ENCODE results near the gene GALNTL6. TPM values are rescaled to one million over a fixed set of nuclear protein-coding genes. Genes with fewer than 3 reads are reported as not detected.
"Not testable (repeated sequence)": the region's sequence is repeated elsewhere in the genome, so short reads cannot be mapped to it uniquely, and the experiment has no call there.

The GALNTL6 gene
- total and polyA plus RNA-seq, 2 donors (not counting 1 experiment from before 2014, with no cell fraction given): 0.99 to 1.1 TPM

DNA sequence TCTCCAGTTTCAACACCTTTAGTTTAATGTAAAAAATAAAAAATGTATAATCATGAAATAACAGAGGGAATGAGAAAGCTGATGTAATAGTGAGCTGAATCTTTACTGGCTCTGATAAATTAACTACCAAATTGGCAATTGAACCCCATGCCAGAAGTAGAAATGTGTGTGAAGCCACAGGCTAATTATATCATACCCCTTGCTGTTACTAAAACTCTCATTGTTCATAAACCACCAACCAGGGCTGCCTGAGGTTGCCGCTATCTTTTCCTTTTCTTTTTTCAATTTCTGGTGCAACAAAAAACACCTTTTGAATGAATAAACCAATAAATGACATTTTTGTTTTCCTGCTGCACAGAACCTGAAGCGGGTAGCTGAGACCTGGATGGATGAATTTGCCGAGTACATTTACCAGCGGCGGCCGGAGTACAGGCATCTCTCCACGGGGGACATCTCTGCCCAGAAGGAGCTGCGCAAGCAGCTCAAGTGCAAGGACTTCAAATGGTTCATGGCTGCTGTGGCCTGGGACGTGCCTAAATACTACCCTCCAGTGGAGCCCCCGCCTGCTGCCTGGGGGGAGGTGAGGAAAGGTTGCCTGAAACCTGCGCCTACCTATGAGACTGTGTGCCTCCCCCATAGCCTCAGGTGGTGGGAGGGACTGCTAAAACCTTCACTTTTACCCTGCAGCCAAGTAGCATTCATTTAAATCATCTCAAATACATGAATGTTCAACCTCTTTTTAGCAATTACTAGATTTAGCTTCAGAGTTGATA is 1138.7 kb downstream of the GALNTL6 start:
- Histone ChIP-seq H3K4me2 (replicated peaks; ENCODE audit: low read depth, low read length, poor library complexity, severe bottlenecking) (no peak overlapping the region), H3K36me3 (replicated peaks in 1 of 2; ENCODE audit: control extremely low read depth in 1 of 2, control insufficient read depth in 1 of 2, extremely low read depth in 1 of 2, insufficient read depth in 2 of 2, low read length in 1 of 2) (no peaks in the 10 kb centered on the region), H4K20me1 (ENCODE audit: control insufficient read depth, insufficient read depth, low read length, poor library complexity, severe bottlenecking) (no peaks in the 10 kb centered on the region), H2AFZ (ENCODE audit: insufficient read depth, low read depth, low read length, poor library complexity, severe bottlenecking) (no peak overlapping the region), H3K79me2 (ENCODE audit: control insufficient read depth, insufficient read depth, low read length) (no peaks in the 10 kb centered on the region), H3K9me3 (ENCODE audit: control extremely low read depth in 1 of 3, control insufficient read depth in 2 of 3, insufficient read depth in 1 of 3, low read length in 2 of 3) (no peaks in the 10 kb centered on the region), H3K4me3 (ENCODE audit: control extremely low read depth in 1 of 5, extremely low read depth in 1 of 5, insufficient read depth in 1 of 5, low read depth in 2 of 5, low read length in 4 of 5) (no peak overlapping the region), H3K9ac (ENCODE audit: low read length) (no peak overlapping the region), H3K27ac (ENCODE audit: low read length in 2 of 2) (no peak overlapping the region), H3K27me3 (replicated peaks in 1 of 4; ENCODE audit: control extremely low read depth in 1 of 4, control insufficient read depth in 3 of 4, insufficient read depth in 4 of 4, low read length in 3 of 4) (no peaks in the 10 kb centered on the region), H3K4me1 (ENCODE audit: control insufficient read depth in 2 of 2, insufficient read depth in 2 of 2, low read length in 2 of 2) (no peaks in the 10 kb centered on the region)
- Mint-ChIP-seq H3K27me3 (peaks cover 3% of the 10 kb centered on the region), H3K9me3 (ENCODE audit: insufficient read depth) (no peaks in the 10 kb centered on the region), H3K4me1 (no peaks in the 10 kb centered on the region), H3K27ac (no peak overlapping the region), H3K4me3 (no peak overlapping the region)
- CTCF ChIA-PET: no interaction called here
- TF ChIP-seq, protein P1, sequence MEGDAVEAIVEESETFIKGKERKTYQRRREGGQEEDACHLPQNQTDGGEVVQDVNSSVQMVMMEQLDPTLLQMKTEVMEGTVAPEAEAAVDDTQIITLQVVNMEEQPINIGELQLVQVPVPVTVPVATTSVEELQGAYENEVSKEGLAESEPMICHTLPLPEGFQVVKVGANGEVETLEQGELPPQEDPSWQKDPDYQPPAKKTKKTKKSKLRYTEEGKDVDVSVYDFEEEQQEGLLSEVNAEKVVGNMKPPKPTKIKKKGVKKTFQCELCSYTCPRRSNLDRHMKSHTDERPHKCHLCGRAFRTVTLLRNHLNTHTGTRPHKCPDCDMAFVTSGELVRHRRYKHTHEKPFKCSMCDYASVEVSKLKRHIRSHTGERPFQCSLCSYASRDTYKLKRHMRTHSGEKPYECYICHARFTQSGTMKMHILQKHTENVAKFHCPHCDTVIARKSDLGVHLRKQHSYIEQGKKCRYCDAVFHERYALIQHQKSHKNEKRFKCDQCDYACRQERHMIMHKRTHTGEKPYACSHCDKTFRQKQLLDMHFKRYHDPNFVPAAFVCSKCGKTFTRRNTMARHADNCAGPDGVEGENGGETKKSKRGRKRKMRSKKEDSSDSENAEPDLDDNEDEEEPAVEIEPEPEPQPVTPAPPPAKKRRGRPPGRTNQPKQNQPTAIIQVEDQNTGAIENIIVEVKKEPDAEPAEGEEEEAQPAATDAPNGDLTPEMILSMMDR (IDR thresholded peaks at IDR 0.05): no peak
- TF ChIP-seq EZH2 (IDR thresholded peaks at IDR 0.05; ENCODE audit: borderline replicate concordance, insufficient read depth, low read depth, low read length, poor library complexity, severe bottlenecking): no peak
- POLR2A ChIA-PET: interaction anchor here (0.6 kb wide), 1 partner anchor 216 kb away, joined by 4 read pairs; no protein-coding TSS in a partner anchor
- intact Hi-C loops (cut with micrococcal nuclease): no loop called here
- 96% methylated on average over 7 of the region's 11 CpGs for WGBS (ENCODE audit: insufficient coverage)
- DNase-seq: no peak
- ATAC-seq (ENCODE audit: low read depth): no peak

DNA sequence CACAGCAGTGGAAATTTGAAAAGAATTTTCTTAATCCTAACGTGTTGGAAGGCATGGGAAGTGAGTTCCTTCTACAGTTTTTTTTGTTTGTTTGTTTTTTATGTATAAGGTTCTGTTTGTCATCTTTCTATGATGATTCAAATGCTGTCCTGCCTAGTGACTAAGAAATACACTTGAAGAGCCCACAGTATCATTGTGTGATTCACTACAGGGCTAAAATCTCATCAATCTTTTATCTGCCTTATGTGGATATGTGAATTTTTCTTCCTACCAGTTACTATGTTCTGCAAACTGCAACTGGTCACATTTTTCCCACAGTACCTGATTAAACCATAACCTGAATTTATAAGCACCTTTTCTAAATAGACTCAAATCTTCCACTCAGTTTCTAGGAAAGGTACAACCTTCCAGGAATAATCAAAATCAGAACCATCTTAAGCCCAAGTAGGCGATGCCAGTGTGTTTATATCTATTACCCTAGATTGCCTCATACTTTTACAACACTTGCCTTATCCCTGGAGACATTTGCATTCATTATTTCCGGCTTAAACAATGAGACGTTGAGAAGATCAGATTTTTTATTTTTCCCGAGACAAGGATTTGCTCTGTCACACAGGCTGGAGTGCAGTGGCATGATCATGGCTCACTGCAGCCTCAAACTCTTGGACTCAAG is 1140.8 kb downstream of the GALNTL6 start:
- TF ChIP-seq, protein P1 (IDR thresholded peaks at IDR 0.05): no peak
- no peak for TF ChIP-seq EZH2 (IDR thresholded peaks at IDR 0.05; ENCODE audit: borderline replicate concordance, insufficient read depth, low read depth, low read length, poor library complexity, severe bottlenecking)
- H2AFZ ChIP-seq (ENCODE audit: insufficient read depth, low read depth, low read length, poor library complexity, severe bottlenecking): no peak overlapping the region
- H3K9me3 ChIP-seq (ENCODE audit: control extremely low read depth in 1 of 3, control insufficient read depth in 2 of 3, insufficient read depth in 1 of 3, low read length in 2 of 3): no peaks in the 10 kb centered on the region
- no peak overlapping the region for H3K27ac ChIP-seq (ENCODE audit: low read length in 2 of 2)
- ATAC-seq (ENCODE audit: low read depth) (no peak), DNase-seq (no peak)
- H3K4me2 ChIP-seq (replicated peaks; ENCODE audit: low read depth, low read length, poor library complexity, severe bottlenecking): no peak overlapping the region
- H3K4me3 ChIP-seq (ENCODE audit: control extremely low read depth in 1 of 5, extremely low read depth in 1 of 5, insufficient read depth in 1 of 5, low read depth in 2 of 5, low read length in 4 of 5): no peak overlapping the region
- ChIA-PET CTCF (no interaction called here), POLR2A (no interaction called here)
- Mint-ChIP-seq H3K27ac (no peak overlapping the region), H3K9me3 (ENCODE audit: insufficient read depth) (no peaks in the 10 kb centered on the region), H3K27me3 (peaks cover 3% of the 10 kb centered on the region), H3K4me1 (no peaks in the 10 kb centered on the region), H3K4me3 (no peak overlapping the region)
- no peaks in the 10 kb centered on the region for H4K20me1 ChIP-seq (ENCODE audit: control insufficient read depth, insufficient read depth, low read length, poor library complexity, severe bottlenecking)
- H3K27me3 ChIP-seq (replicated peaks in 1 of 4; ENCODE audit: control extremely low read depth in 1 of 4, control insufficient read depth in 3 of 4, insufficient read depth in 4 of 4, low read length in 3 of 4): no peaks in the 10 kb centered on the region
- intact Hi-C loops (cut with micrococcal nuclease): no loop called here
- 83% methylated on average over 4 of the region's 5 CpGs for WGBS (ENCODE audit: insufficient coverage)
- no peaks in the 10 kb centered on the region for H3K4me1 ChIP-seq (ENCODE audit: control insufficient read depth in 2 of 2, insufficient read depth in 2 of 2, low read length in 2 of 2)
- no peaks in the 10 kb centered on the region for H3K36me3 ChIP-seq (replicated peaks in 1 of 2; ENCODE audit: control extremely low read depth in 1 of 2, control insufficient read depth in 1 of 2, extremely low read depth in 1 of 2, insufficient read depth in 2 of 2, low read length in 1 of 2)
- no peak overlapping the region for H3K9ac ChIP-seq (ENCODE audit: low read length)
- no peaks in the 10 kb centered on the region for H3K79me2 ChIP-seq (ENCODE audit: control insufficient read depth, insufficient read depth, low read length)

DNA sequence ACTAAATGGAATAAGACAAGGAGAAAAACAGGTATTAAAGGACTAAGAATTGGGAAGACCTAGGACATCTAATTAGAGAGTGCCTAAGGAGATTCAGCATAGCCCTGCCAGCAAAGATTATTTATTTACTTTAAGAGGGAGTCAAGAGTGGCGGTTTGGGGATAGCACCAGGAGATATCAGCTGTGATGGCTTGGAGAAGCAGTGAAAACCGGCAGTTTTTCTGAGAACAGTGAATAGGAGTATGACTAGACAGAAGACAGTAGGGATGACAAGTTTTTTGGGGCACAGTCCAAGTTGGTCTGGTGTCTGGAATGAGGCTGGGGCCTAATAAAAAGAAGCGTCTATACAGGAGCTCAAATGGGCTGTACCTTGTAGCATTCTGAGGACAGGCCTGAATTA is 1143.1 kb downstream of the GALNTL6 start:
- not testable (repeated sequence) for H3K27ac Mint-ChIP-seq; H3K4me2 ChIP-seq (replicated peaks; ENCODE audit: low read depth, low read length, poor library complexity, severe bottlenecking)
- WGBS (ENCODE audit: insufficient coverage): 100% methylated on average over 3 of the region's 3 CpGs

More for the DNA sequence above, 1143.1 kb downstream of the GALNTL6 start:
- H3K27me3 ChIP-seq (replicated peaks in 1 of 4; ENCODE audit: control extremely low read depth in 1 of 4, control insufficient read depth in 3 of 4, insufficient read depth in 4 of 4, low read length in 3 of 4); CTCF ChIA-PET; H3K79me2 ChIP-seq (ENCODE audit: control insufficient read depth, insufficient read depth, low read length); DNase-seq; H3K9ac ChIP-seq (ENCODE audit: low read length); H3K9me3 ChIP-seq (ENCODE audit: control extremely low read depth in 1 of 3, control insufficient read depth in 2 of 3, insufficient read depth in 1 of 3, low read length in 2 of 3); H3K4me3 ChIP-seq (ENCODE audit: control extremely low read depth in 1 of 5, extremely low read depth in 1 of 5, insufficient read depth in 1 of 5, low read depth in 2 of 5, low read length in 4 of 5); H3K36me3 ChIP-seq (replicated peaks in 1 of 2; ENCODE audit: control extremely low read depth in 1 of 2, control insufficient read depth in 1 of 2, extremely low read depth in 1 of 2, insufficient read depth in 2 of 2, low read length in 1 of 2); H4K20me1 ChIP-seq (ENCODE audit: control insufficient read depth, insufficient read depth, low read length, poor library complexity, severe bottlenecking); H3K4me3 Mint-ChIP-seq; H3K4me1 ChIP-seq (ENCODE audit: control insufficient read depth in 2 of 2, insufficient read depth in 2 of 2, low read length in 2 of 2); H3K27ac ChIP-seq (ENCODE audit: low read length in 2 of 2); H3K27me3 Mint-ChIP-seq; H3K9me3 Mint-ChIP-seq (ENCODE audit: insufficient read depth); H2AFZ ChIP-seq (ENCODE audit: insufficient read depth, low read depth, low read length, poor library complexity, severe bottlenecking); ATAC-seq (ENCODE audit: low read depth); intact Hi-C loops (cut with micrococcal nuclease); POLR2A ChIA-PET; H3K4me1 Mint-ChIP-seq: not testable (repeated sequence)
